ENCODE measurements around the gene HOTAIR. TPM values are rescaled to one million over a fixed set of nuclear protein-coding genes. Genes with fewer than 3 reads are reported as not detected.

The HOTAIR gene
- 0.12 to 0.40 TPM (median 0.24 TPM) in 5 replicates for total RNA-seq (2022; extraction: Qiagen RNA extraction)

GRCh38 chr12:53974084-53975063, at the start of gene HOTAIR:
Gene HOTAIR, minus strand, starts transcription at chr12:53974954.

DNA sequence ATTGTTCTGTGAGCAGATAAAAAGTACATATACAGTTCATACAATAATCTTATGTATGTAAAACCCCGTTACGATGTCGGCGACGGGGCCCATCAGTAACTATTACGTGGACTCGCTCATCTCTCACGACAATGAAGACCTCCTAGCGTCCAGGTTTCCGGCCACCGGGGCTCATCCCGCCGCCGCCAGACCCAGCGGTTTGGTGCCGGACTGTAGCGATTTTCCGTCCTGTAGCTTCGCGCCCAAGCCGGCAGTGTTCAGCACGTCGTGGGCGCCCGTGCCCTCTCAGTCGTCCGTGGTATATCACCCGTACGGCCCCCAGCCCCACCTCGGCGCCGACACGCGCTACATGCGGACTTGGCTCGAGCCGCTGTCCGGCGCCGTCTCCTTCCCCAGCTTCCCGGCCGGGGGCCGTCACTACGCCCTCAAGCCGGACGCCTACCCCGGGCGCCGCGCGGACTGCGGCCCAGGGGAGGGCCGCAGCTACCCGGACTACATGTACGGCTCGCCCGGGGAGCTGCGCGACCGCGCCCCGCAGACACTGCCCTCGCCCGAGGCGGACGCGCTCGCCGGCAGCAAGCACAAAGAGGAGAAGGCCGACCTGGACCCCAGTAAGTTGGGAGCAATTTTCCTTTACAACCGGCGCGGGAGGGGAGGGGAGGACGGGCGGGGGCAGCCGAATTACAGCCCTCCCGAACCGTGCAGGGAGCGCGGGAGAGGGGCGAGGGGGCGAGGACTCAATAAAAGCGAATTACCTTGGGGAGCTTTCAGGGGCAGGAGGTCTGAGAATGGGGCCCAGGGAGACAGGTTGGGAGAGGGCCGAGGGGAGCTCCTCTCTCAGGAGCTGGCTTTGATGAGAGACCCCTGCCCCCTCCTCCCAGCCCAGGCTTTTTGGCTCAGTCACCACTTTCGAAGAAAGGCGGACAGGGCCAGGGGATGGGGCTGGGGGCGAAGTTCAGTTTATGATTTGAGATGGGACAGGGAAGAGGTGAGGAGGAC, 25.7 kb upstream of the HOTAIR start, which contains the start of gene HOXC9:
Gene HOXC9, plus strand, starts transcription at position 46 of the 999 bp plus-strand sequence. Its CDS starts 28 bp downstream, at position 74.

GRCh38 chr12:53984901-53985691, 10.3 kb upstream of the HOTAIR start, which contains the start of gene HOXC10:
Gene HOXC10, plus strand, starts transcription at chr12:53985146. Its CDS starts 114 bp downstream, at chr12:53985260.

GRCh38 chr12:53972722-53973235, 2.0 kb downstream of the HOTAIR start, which contains the start of gene HOXC11:
Gene HOXC11, plus strand, starts transcription at chr12:53973126. Its CDS starts 116 bp downstream, at chr12:53973242.

DNA sequence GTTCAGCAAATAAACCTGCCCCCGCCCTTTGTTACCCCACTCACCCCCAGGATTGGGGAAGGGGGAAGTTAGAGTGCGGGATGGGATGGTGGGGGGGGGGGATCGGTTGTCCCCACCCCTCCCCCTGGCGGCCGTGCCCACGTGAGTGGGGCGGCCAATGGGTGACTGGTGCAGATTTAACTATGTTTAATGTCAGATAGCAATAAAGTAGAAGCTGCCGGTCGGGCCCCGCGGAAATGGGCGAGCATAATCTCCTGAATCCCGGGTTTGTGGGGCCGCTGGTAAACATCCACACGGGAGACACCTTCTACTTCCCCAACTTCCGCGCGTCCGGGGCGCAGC, 20.1 kb downstream of the HOTAIR start, which contains the start of gene HOXC12:
Gene HOXC12, plus strand, starts transcription at position 210 of the 342 bp plus-strand sequence. Its CDS starts 27 bp downstream, at position 237.

GRCh38 chr12:53938326-53939140, 36.2 kb downstream of the HOTAIR start, which contains the start of gene HOXC13:
Gene HOXC13, plus strand, starts transcription at chr12:53938831. Its CDS starts 76 bp downstream, at chr12:53938907.

Other genes starting within 250 kb of the HOTAIR start
- gene CALCOCO1, start 247.5 kb downstream of the HOTAIR start, total RNA-seq (2022; extraction: Qiagen RNA extraction) = 17.1 to 21.7 TPM (median 17.4 TPM) in 5 replicates
- not detected in 5 replicates for gene CISTR, start 223.0 kb downstream of the HOTAIR start, total RNA-seq (2022; extraction: Qiagen RNA extraction)
- gene HOXC13, start 36.1 kb downstream of the HOTAIR start, total RNA-seq (2022; extraction: Qiagen RNA extraction) = 24.6 to 37.6 TPM (median 28.1 TPM) in 5 replicates
- gene HOXC12, start 20.1 kb downstream of the HOTAIR start, total RNA-seq (2022; extraction: Qiagen RNA extraction) = 0.02 to 0.05 TPM (median 0.03 TPM) in 3 of 5 replicates, not detected in the others
- gene HOXC11, start 1.8 kb downstream of the HOTAIR start, total RNA-seq (2022; extraction: Qiagen RNA extraction) = 0.58 to 0.82 TPM (median 0.73 TPM) in 5 replicates
- gene HOXC10, start 10.2 kb upstream of the HOTAIR start, total RNA-seq (2022; extraction: Qiagen RNA extraction) = 2.8 to 3.2 TPM (median 3.0 TPM) in 5 replicates
- 12.7 to 14.9 TPM (median 14.5 TPM) in 5 replicates for gene HOXC9, start 25.2 kb upstream of the HOTAIR start, total RNA-seq (2022; extraction: Qiagen RNA extraction)
- gene HOXC8, start 34.0 kb upstream of the HOTAIR start, total RNA-seq (2022; extraction: Qiagen RNA extraction) = 4.9 to 6.5 TPM (median 5.8 TPM) in 5 replicates
- gene HOXC6, start 53.5 kb upstream of the HOTAIR start, total RNA-seq (2022; extraction: Qiagen RNA extraction) = 3.9 to 5.6 TPM (median 4.8 TPM) in 5 replicates
- gene HOXC5, start 58.1 kb upstream of the HOTAIR start, total RNA-seq (2022; extraction: Qiagen RNA extraction) = 0.47 to 0.88 TPM (median 0.77 TPM) in 5 replicates
- 2.4 to 3.6 TPM (median 3.3 TPM) in 5 replicates for gene HOXC4, start 78.9 kb upstream of the HOTAIR start, total RNA-seq (2022; extraction: Qiagen RNA extraction)
- 24.3 to 32.3 TPM (median 29.7 TPM) in 5 replicates for gene SMUG1, start 214.0 kb upstream of the HOTAIR start, total RNA-seq (2022; extraction: Qiagen RNA extraction)